DMS 273 treated with DMSO at 0.1 percent for 48 hours (cell line): Measurements from ENCODE around the gene PAWR.
"Not testable (repeated sequence)": the region's sequence is repeated elsewhere in the genome, so short reads cannot be mapped to it uniquely, and the experiment has no call there.

Experiments used
- DNase-seq: peaks from one replicate; lab custom pipeline; 2025; lab: John Stamatoyannopoulos, UW

Gene PAWR

GRCh38 chr12:79686171-79686570 is 4.6 kb downstream of the PAWR start:
- no peak for DNase-seq

GRCh38 chr12:79685068-79685467 is 5.7 kb downstream of the PAWR start:
- DNase-seq, result no peak

- not testable (repeated sequence) for DNase-seq
Observed at GRCh38 chr12:79684338-79684737, 6.4 kb downstream of the PAWR start.

- no peak for DNase-seq
Observed at GRCh38 chr12:79682593-79682992, 8.2 kb downstream of the PAWR start.

GRCh38 chr12:79681008-79681590 is 9.7 kb downstream of the PAWR start:
- no peak for DNase-seq

GRCh38 chr12:79680051-79680450 is 10.7 kb downstream of the PAWR start:
- no peak for DNase-seq

- no peak for DNase-seq
Observed at GRCh38 chr12:79678306-79678705, 12.5 kb downstream of the PAWR start.

- no peak for DNase-seq
Observed at GRCh38 chr12:79677672-79678071, 13.1 kb downstream of the PAWR start.

GRCh38 chr12:79676579-79676978 is 14.2 kb downstream of the PAWR start:
- DNase-seq, result no peak

GRCh38 chr12:79674629-79675028 is 16.1 kb downstream of the PAWR start:
- DNase-seq, result no peak

- DNase-seq, result no peak
Observed at GRCh38 chr12:79673354-79673753, 17.4 kb downstream of the PAWR start.

GRCh38 chr12:79668113-79668512 is 22.7 kb downstream of the PAWR start:
- DNase-seq, result no peak

- DNase-seq, result no peak
Observed at GRCh38 chr12:79665212-79665887, 25.4 kb downstream of the PAWR start.

- no peak for DNase-seq
Observed at GRCh38 chr12:79664518-79664917, 26.2 kb downstream of the PAWR start.

- no peak for DNase-seq
Observed at GRCh38 chr12:79662046-79662811, 28.5 kb downstream of the PAWR start.

- DNase-seq, result no peak
Observed at GRCh38 chr12:79661629-79662028, 29.1 kb downstream of the PAWR start.

- DNase-seq, result no peak
Observed at GRCh38 chr12:79659961-79660431, 30.8 kb downstream of the PAWR start.

- no peak for DNase-seq
Observed at GRCh38 chr12:79658221-79658620, 32.5 kb downstream of the PAWR start.

- no peak for DNase-seq
Observed at GRCh38 chr12:79657136-79657535, 33.6 kb downstream of the PAWR start.

- DNase-seq, result no peak
Observed at GRCh38 chr12:79655036-79655435, 35.7 kb downstream of the PAWR start.

GRCh38 chr12:79652521-79652920 is 38.2 kb downstream of the PAWR start:
- no peak for DNase-seq

- DNase-seq, result no peak
Observed at GRCh38 chr12:79650440-79650839, 40.3 kb downstream of the PAWR start.

GRCh38 chr12:79648881-79649280 is 41.9 kb downstream of the PAWR start:
- no peak for DNase-seq
